GM13976 (cell line): ENCODE measurements around the gene SCUBE1.

Source experiments
- DNase-seq: peaks from one replicate; pipeline ENCODE4 v3.0.0; 2012; ENCODE audit warnings: low spot score
- in situ Hi-C: fragments of 300-500 bp; cut with MboI; formaldehyde crosslinking; loops from one replicate; pipeline ENCODE4 v1.12.0; 2022; ENCODE audit warnings: low sequenced_read_pairs, mixed read lengths, inconsistent platforms; ENCODE audit not compliant: unreplicated experiment
- TF ChIP-seq, protein P1 (sequence below): IDR thresholded peaks from 2 replicates; pipeline ENCODE4 v1.5.1; 2012; ENCODE audit warnings: borderline replicate concordance, mild to moderate bottlenecking; ENCODE audit not compliant: insufficient read depth; ENCODE audit errors: extremely low read depth, missing control alignments, control extremely low read depth

The SCUBE1 gene

DNA sequence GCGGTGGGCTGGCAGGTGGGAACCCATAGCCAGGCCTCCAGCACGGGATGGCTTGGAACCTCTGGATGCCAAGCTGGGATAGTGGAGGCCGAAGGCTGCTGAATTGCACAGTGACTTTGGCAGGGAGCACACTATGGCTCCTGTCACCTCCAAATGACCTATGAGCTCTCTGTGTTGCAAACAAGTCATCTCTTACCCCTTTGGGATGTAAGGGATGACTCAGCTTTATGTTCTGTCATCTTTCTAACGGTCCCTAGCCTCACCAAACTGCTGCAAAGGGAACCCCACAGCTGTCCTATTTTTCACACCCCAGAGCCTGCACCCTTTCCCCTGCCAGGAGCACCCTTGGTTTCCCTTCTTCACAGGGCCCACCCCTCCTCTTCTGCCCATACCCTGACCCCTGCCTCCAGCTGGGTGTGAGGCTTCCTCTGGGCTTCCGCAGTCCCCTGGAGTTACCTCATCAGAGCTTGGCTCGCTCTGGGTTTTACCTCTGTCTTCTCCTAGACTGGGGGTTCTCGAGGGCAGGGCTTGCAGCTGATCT lies 2.7 kb upstream of the SCUBE1 start:
- TF ChIP-seq, protein P1, sequence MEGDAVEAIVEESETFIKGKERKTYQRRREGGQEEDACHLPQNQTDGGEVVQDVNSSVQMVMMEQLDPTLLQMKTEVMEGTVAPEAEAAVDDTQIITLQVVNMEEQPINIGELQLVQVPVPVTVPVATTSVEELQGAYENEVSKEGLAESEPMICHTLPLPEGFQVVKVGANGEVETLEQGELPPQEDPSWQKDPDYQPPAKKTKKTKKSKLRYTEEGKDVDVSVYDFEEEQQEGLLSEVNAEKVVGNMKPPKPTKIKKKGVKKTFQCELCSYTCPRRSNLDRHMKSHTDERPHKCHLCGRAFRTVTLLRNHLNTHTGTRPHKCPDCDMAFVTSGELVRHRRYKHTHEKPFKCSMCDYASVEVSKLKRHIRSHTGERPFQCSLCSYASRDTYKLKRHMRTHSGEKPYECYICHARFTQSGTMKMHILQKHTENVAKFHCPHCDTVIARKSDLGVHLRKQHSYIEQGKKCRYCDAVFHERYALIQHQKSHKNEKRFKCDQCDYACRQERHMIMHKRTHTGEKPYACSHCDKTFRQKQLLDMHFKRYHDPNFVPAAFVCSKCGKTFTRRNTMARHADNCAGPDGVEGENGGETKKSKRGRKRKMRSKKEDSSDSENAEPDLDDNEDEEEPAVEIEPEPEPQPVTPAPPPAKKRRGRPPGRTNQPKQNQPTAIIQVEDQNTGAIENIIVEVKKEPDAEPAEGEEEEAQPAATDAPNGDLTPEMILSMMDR = no peak
- DNase-seq = peak; percentile 53
- in situ Hi-C loops = loop anchor here (10.0 kb wide), 1 partner anchor 71 kb away; no protein-coding TSS in a partner anchor

DNA sequence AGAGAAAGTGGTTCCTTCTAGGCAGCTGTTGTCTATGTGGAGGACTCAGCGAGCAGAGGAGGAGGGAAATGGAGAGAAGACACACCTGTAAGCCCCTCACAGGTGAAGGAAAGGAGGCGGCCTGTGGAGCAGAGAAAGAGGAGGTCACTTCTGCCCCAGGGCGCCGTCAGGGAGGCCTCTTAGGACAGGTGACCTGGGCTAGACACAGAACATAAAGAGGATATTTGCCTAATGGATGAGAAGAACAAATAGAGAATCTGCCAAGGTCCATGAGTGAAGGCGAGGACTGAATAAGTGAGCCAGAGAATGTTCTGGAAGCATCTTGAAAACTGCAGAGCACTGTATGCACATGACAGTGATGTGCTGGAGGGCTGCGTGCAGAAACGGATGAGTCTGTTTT lies 2.2 kb upstream of the SCUBE1 start:
- DNase-seq = no peak
- in situ Hi-C loops = loop anchor here (10.0 kb wide), 1 partner anchor 71 kb away; no protein-coding TSS in a partner anchor
- TF ChIP-seq, protein P1 = no peak

DNA sequence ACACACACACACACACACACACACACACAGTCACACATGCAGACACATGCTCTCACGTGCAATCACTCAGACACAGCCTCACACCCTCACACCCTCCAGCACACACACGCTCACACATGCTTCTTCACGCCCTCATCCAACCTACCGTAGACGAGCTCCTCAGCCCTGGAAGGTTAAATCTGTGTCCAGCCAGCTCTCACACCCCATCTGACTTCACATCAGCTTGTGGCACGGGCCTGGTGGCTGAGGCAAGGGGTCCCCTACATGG lies 1.3 kb upstream of the SCUBE1 start:
- TF ChIP-seq, protein P1 = no peak
- in situ Hi-C loops = loop anchor here (10.0 kb wide), 1 partner anchor 70 kb away; no protein-coding TSS in a partner anchor
- DNase-seq = no peak

DNA sequence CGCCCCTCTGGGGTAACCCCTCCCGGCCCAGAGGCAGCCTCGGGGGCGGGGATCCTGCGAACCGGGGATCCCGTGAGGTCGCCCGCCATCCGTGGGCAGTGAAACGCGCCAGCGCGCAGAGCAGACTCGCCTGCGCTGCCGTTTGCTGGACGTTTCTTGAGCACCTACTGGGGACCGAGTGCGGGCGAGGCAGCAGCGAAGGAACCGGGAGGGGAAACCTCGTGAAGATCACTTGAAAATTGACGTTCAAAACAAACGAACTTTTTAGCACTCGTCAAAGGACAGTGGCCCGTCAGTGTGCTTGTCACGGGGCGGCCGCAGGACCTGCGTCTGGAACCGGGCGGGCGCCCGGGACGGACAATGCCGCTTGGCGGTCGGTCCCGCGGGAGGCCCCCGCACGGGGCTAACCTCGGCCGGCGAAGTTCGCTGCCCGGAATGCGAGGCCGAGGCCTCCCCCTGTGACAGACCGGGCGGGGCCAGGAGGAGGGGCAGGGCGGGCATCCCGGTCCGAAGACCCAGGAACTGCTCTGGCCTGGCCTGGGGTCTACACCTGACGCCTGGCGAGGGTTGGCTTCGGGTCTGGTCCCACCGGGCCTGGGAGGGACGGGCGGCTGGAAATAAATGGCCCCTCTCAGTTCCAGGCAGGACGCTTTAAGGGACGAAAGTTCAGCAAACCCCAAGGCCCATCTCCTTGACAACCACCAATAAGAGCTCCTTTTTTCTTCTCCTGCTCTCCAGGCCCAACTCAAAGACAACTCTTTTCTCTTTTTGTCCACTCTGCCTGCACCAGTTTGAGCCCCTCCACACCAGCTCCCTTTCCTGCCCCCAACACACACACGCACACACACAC lies 723 bp upstream of the SCUBE1 start:
- in situ Hi-C loops = loop anchor here (10.0 kb wide), 1 partner anchor 69 kb away; no protein-coding TSS in a partner anchor
- DNase-seq = peak; percentile 42
- TF ChIP-seq, protein P1 = no peak

DNA sequence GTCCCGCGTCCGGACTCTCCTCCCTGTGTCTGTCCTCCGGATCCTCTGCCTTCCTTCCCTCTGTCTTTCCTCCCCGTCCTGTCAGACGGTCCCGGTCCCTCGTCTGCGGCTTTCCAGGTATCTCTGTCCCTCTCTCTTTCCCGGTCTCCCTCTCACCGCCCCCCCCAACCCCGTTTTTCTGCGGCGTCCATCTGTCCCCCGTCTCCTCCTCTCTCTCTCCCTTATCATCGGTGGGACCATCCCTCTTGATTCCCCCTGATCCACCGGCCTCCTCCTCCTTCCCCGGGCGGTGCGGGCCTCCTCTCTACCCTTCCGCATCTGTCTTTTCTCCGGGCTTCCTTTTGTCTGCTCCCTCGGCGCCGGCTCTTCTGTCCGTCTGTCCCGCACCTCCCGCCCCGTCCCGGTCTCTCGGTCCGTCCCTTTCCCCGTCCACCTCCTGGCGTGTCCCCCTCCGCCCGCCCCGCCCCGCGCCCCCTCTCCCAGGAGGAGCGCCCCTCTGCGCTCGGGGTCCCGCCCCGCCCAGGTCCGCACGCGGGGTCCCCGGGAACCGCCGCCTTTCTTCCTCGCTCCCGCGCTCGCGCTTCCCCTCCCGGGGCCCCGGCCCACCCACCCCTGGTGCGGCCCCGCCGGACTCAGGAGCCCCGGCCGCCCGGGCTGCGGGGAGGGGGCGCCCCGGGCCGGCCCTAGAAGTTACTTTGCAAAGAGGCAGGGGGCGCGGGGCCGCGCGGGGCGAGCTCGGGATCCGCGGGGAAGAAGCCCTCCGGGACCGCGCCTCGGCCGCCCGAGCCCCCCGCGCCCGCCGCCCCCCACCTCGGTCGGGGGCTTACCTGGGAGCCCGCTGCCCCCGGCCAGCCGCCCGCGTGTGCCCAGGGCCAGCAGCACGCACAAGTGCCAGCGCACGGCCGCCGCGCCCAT lies 568 bp downstream of the SCUBE1 start:
- in situ Hi-C loops = loop anchor here (10.0 kb wide), 1 partner anchor 68 kb away; no protein-coding TSS in a partner anchor
- no peak for DNase-seq
- TF ChIP-seq, protein P1 = no peak

DNA sequence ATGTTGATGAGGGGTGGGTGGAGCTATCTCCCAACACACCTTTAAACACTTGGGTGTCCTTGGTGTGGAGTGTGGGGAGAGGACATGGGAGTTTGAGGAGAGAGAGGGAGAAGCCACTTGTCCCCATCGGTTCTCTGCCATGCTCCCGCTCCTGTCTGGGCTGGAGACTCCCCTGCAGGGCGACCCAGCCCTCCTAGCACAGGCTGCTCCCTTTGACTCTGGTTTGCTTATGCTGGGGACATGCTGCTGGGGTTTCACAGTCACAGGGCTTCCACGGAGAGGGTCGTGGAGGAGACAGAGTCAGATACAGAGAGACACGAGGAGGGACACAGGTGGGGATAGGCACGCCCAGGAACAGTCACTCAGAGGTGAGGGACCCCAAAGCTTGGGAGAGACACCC lies 1.6 kb downstream of the SCUBE1 start:
- in situ Hi-C loops = loop anchor here (10.0 kb wide), 1 partner anchor 67 kb away; no protein-coding TSS in a partner anchor
- TF ChIP-seq, protein P1 = no peak
- DNase-seq = no peak
